Measurements from ENCODE around the gene FRYL. TPM values are rescaled to one million over a fixed set of nuclear protein-coding genes. Genes with fewer than 3 reads are reported as not detected.
"Not testable (repeated sequence)": the region's sequence is repeated elsewhere in the genome, so short reads cannot be mapped to it uniquely, and the experiment has no call there.

Gene FRYL
- total RNA-seq, 1 experiment from 2014 or later, result 47.7 TPM

DNA sequence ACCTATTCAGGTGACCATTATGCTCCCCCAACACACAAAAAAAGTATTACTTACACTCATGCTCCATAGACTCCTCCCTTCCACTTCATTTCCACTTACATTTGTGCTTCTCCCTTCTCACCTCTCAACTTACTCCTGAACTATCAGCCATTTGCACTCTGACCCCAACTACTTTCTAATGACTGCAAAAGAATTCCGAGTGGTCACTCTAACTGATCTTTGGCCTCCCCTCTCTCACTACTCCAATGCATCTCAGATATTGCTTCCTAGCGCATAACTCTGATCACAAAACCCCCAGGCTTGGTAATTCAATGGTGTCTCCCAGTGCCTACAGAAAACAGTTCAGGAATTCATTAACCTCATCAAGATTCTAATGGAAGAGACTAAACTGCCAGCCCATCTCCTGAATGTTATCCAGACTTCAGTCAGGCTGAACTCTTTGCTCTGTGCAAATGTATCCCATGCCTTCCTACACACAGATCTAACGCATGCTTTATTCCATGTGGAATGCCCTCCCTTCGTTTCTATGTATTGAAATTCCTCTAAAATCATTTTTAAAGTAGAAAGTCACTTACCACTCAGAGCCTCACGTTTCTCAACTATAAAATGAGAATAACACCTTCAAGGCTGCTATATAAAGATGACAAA is 61.1 kb downstream of the FRYL start:
- Histone ChIP-seq H3K4me1 (ENCODE audit: control insufficient read depth in 1 of 2, insufficient read depth in 2 of 2, low read length in 2 of 2) (no peaks in the 10 kb centered on the region), H3K9me3 (ENCODE audit: control insufficient read depth in 1 of 2, insufficient read depth in 1 of 2, low read depth in 1 of 2, low read length in 2 of 2) (no peaks in the 10 kb centered on the region), H3K27ac (ENCODE audit: low read depth, low read length) (no peak overlapping the region), H4K20me1 (ENCODE audit: insufficient read depth) (no peaks in the 10 kb centered on the region), H3K9me2 (ENCODE audit: insufficient read depth) (no peaks in the 10 kb centered on the region), H3K9ac (ENCODE audit: low read length) (no peak overlapping the region), H2AFZ (ENCODE audit: low read depth, low read length, poor library complexity, severe bottlenecking) (no peak overlapping the region), H3K27me3 (ENCODE audit: insufficient read depth, low read length) (no peaks in the 10 kb centered on the region), H3K36me3 (ENCODE audit: control insufficient read depth in 1 of 2, insufficient read depth in 2 of 2, low read length in 2 of 2) (no peaks in the 10 kb centered on the region), H3K79me2 (ENCODE audit: insufficient read depth, low read length) (peaks cover 48% of the 10 kb centered on the region), H3K4me2 (ENCODE audit: low read length) (no peak overlapping the region), H3K4me3 (replicated peaks in 1 of 2; ENCODE audit: low read depth in 1 of 2, low read length in 2 of 2) (no peak overlapping the region)
- ATAC-seq (no peak), DNase-seq (ENCODE audit: low read depth, low spot score) (no peak)
- ChIA-PET RAD21 (ENCODE audit: low non-redundant PET in 1 of 2, low total read pairs in 2 of 2, uncharacterized antibody in 2 of 2, unreplicated experiment in 2 of 2) (no interaction called here), CTCF (no interaction called here), POLR2A (no interaction called here)
- no TSS peak for BruUV-seq (replicated peaks)
- TF ChIP-seq SP1 (IDR thresholded peaks at IDR 0.05; ENCODE audit: low read depth) (no peak), JUND (IDR thresholded peaks at IDR 0.05) (no peak), FOSL1 (IDR thresholded peaks at IDR 0.05; ENCODE audit: low read depth) (no peak), SIN3A (IDR thresholded peaks at IDR 0.05; ENCODE audit: low read depth) (no peak), EZH2phosphoT487 (IDR thresholded peaks at IDR 0.05; ENCODE audit: borderline replicate concordance) (no peak)
- TF ChIP-seq, protein P1, sequence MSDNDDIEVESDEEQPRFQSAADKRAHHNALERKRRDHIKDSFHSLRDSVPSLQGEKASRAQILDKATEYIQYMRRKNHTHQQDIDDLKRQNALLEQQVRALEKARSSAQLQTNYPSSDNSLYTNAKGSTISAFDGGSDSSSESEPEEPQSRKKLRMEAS (IDR thresholded peaks at IDR 0.05), result no peak
- TF ChIP-seq, protein P2, sequence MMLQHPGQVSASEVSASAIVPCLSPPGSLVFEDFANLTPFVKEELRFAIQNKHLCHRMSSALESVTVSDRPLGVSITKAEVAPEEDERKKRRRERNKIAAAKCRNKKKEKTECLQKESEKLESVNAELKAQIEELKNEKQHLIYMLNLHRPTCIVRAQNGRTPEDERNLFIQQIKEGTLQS (IDR thresholded peaks at IDR 0.05), result no peak
- TF ChIP-seq, protein P3, sequence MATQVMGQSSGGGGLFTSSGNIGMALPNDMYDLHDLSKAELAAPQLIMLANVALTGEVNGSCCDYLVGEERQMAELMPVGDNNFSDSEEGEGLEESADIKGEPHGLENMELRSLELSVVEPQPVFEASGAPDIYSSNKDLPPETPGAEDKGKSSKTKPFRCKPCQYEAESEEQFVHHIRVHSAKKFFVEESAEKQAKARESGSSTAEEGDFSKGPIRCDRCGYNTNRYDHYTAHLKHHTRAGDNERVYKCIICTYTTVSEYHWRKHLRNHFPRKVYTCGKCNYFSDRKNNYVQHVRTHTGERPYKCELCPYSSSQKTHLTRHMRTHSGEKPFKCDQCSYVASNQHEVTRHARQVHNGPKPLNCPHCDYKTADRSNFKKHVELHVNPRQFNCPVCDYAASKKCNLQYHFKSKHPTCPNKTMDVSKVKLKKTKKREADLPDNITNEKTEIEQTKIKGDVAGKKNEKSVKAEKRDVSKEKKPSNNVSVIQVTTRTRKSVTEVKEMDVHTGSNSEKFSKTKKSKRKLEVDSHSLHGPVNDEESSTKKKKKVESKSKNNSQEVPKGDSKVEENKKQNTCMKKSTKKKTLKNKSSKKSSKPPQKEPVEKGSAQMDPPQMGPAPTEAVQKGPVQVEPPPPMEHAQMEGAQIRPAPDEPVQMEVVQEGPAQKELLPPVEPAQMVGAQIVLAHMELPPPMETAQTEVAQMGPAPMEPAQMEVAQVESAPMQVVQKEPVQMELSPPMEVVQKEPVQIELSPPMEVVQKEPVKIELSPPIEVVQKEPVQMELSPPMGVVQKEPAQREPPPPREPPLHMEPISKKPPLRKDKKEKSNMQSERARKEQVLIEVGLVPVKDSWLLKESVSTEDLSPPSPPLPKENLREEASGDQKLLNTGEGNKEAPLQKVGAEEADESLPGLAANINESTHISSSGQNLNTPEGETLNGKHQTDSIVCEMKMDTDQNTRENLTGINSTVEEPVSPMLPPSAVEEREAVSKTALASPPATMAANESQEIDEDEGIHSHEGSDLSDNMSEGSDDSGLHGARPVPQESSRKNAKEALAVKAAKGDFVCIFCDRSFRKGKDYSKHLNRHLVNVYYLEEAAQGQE (IDR thresholded peaks at IDR 0.05; ENCODE audit: low read depth), result no peak
- intact Hi-C loops (cut with micrococcal nuclease), result no loop called here

DNA sequence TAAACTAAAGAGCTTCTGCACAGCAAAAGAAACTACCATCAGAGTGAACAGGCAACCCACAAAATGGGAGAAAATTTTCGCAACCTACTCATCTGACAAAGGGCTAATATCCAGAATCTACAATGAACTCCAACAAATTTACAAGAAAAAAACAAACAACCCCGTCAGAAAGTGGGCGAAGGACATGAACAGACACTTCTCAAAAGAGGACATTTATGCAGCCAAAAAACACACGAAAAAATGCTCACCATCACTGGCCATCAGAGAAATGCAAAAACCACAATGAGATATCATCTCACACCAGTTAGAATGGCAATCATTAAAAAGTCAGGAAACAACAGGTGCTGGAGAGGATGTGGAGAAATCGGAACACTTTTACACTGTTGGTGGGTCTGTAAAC is 63.8 kb downstream of the FRYL start:
- H3K9ac ChIP-seq (ENCODE audit: low read length); H3K27ac ChIP-seq (ENCODE audit: low read depth, low read length); CTCF ChIA-PET; POLR2A ChIA-PET; RAD21 ChIA-PET (ENCODE audit: low non-redundant PET in 1 of 2, low total read pairs in 2 of 2, uncharacterized antibody in 2 of 2, unreplicated experiment in 2 of 2); DNase-seq (ENCODE audit: low read depth, low spot score); H3K4me2 ChIP-seq (ENCODE audit: low read length); intact Hi-C loops (cut with micrococcal nuclease); H2AFZ ChIP-seq (ENCODE audit: low read depth, low read length, poor library complexity, severe bottlenecking); H3K9me3 ChIP-seq (ENCODE audit: control insufficient read depth in 1 of 2, insufficient read depth in 1 of 2, low read depth in 1 of 2, low read length in 2 of 2); H4K20me1 ChIP-seq (ENCODE audit: insufficient read depth); H3K9me2 ChIP-seq (ENCODE audit: insufficient read depth); H3K4me3 ChIP-seq (replicated peaks in 1 of 2; ENCODE audit: low read depth in 1 of 2, low read length in 2 of 2); H3K4me1 ChIP-seq (ENCODE audit: control insufficient read depth in 1 of 2, insufficient read depth in 2 of 2, low read length in 2 of 2); H3K27me3 ChIP-seq (ENCODE audit: insufficient read depth, low read length); BruUV-seq (replicated peaks); H3K36me3 ChIP-seq (ENCODE audit: control insufficient read depth in 1 of 2, insufficient read depth in 2 of 2, low read length in 2 of 2); ATAC-seq: not testable (repeated sequence)
- H3K79me2 ChIP-seq (ENCODE audit: insufficient read depth, low read length), result peaks cover 24% of the 10 kb centered on the region

Data from HCT116 (cell line).